ENCODE results near the gene DSCAM.

The DSCAM gene

GRCh38 chr21:40194185-40194980 lies 652.6 kb downstream of the DSCAM start:
- H3K4me3 ChIP-seq (ENCODE audit: low read depth, low read length), result no peak overlapping the region
- DNase-seq, result no peak
- no peaks in the 10 kb centered on the region for H3K36me3 ChIP-seq (replicated peaks)
- in situ Hi-C loops (cut with HindIII; ENCODE audit: low pct_ligation_motif_present, low sequenced_read_pairs), result no loop called here
- H3K27me3 ChIP-seq (replicated peaks), result no peaks in the 10 kb centered on the region
- no peak for TF ChIP-seq CTCF (IDR thresholded peaks at IDR 0.05; ENCODE audit: low read depth, low read length, missing control alignments)
- no peak overlapping the region for H3K27ac ChIP-seq

DNA sequence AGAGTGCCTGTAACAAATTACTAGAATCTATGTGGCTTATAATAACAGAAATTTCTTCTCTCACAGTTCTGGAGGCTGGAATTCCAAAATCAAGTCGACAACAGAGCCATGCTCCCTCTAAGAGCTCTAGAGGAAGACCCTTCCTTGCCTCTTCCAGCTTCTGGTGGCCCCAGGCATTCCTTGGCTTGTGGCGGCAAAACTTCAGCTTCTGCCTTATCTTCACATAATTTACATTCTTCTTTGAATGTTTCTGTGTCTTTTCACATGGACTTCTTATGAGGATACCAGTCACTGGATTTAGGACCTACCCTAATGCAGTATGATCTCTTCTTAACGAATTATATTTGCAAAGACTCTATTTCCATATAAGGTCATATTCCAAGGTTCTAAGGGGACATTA lies 655.3 kb downstream of the DSCAM start:
- Histone ChIP-seq H3K4me3 (ENCODE audit: low read depth, low read length) (no peak overlapping the region), H3K36me3 (replicated peaks) (no peaks in the 10 kb centered on the region), H3K27ac (no peak overlapping the region), H3K27me3 (replicated peaks) (no peaks in the 10 kb centered on the region)
- in situ Hi-C loops (cut with HindIII; ENCODE audit: low pct_ligation_motif_present, low sequenced_read_pairs), result no loop called here
- no peak for DNase-seq
- TF ChIP-seq CTCF (IDR thresholded peaks at IDR 0.05; ENCODE audit: low read depth, low read length, missing control alignments), result no peak

DNA sequence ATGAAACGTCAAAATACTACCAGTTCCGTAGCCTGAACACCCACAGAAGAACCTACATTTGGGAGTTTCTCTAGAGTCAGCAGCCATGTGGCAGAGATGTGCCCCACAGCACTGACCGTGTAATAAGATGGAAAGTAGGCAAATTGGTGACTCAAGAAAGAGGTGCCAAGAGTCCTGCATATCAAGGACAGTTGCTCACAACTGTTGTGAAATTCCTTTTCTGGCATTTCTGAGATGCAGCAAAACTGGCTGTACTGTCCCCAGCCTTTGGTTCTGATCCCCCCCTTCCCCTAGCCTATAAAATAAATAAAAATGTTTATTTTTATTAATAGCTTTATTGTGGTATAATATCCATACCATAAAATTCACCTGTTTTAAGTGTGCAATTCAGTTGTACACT lies 655.8 kb downstream of the DSCAM start:
- Histone ChIP-seq H3K27ac (no peak overlapping the region), H3K27me3 (replicated peaks) (no peaks in the 10 kb centered on the region), H3K4me3 (ENCODE audit: low read depth, low read length) (no peak overlapping the region), H3K36me3 (replicated peaks) (no peaks in the 10 kb centered on the region)
- TF ChIP-seq CTCF (IDR thresholded peaks at IDR 0.05; ENCODE audit: low read depth, low read length, missing control alignments), result no peak
- in situ Hi-C loops (cut with HindIII; ENCODE audit: low pct_ligation_motif_present, low sequenced_read_pairs), result no loop called here
- DNase-seq, result no peak

DNA sequence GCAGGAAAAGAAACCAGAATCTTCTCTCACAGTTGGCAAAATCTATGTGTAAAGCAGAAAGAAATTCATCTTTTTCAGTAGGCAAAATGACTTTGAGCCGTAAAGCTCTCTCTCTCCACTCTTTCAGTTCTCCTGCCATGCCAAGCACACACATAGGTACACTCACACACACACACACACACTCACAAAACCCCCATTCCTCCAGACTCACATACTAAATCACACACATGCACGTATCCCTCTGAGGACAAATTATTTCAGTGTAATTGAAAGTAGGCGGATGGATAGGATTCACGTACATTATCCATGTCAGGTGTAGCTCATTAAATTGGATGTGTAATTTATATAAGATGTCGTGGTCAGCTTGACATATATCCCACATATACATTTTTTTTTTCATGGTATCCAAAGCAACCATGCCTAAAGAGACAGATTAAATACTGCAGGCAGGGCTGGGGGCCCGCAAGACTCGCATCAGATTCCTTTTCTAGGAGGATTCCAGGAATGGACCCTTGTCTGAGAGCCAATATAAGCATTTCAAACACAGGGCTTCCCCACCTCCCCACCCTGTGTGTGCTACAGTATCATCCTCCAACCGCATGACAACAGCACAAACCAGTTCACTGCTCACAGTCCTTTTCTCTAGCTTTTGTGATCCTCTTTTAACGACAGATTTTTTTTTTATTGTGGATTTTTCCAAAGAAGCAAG lies 658.9 kb downstream of the DSCAM start:
- DNase-seq, result no peak
- no peak for TF ChIP-seq CTCF (IDR thresholded peaks at IDR 0.05; ENCODE audit: low read depth, low read length, missing control alignments)
- Histone ChIP-seq H3K36me3 (replicated peaks) (no peaks in the 10 kb centered on the region), H3K4me3 (ENCODE audit: low read depth, low read length) (no peak overlapping the region), H3K27me3 (replicated peaks) (no peaks in the 10 kb centered on the region), H3K27ac (no peak overlapping the region)
- in situ Hi-C loops (cut with HindIII; ENCODE audit: low pct_ligation_motif_present, low sequenced_read_pairs), result no loop called here

- H3K36me3 ChIP-seq (replicated peaks), result no peaks in the 10 kb centered on the region
- H3K4me3 ChIP-seq (ENCODE audit: low read depth, low read length), result no peak overlapping the region
- no peak for TF ChIP-seq CTCF (IDR thresholded peaks at IDR 0.05; ENCODE audit: low read depth, low read length, missing control alignments)
- no peak for DNase-seq
- in situ Hi-C loops (cut with HindIII; ENCODE audit: low pct_ligation_motif_present, low sequenced_read_pairs), result no loop called here
- no peak overlapping the region for H3K27ac ChIP-seq
- no peaks in the 10 kb centered on the region for H3K27me3 ChIP-seq (replicated peaks)
Observed at GRCh38 chr21:40187244-40187643, 659.7 kb downstream of the DSCAM start.
